Panc1 (cell line): ENCODE measurements around the gene AP3B2.

Experiments
- POLR2AphosphoS5 ChIP-seq: IDR thresholded peaks from 2 replicates; pipeline ENCODE4 v1.6.1; 2012; ENCODE audit warnings: mild to moderate bottlenecking, low read depth, low read length, moderate library complexity
- TCF7L2 ChIP-seq: IDR thresholded peaks from 2 replicates; pipeline ENCODE4 v1.6.1; 2011; ENCODE audit warnings: mild to moderate bottlenecking, low read depth, low read length, inconsistent platforms
- TF ChIP-seq, protein P1 (sequence below): fragments of 450-650 bp; IDR thresholded peaks from 2 replicates; pipeline ENCODE4 v1.5.1; 2017; ENCODE audit warnings: mild to moderate bottlenecking
- TF ChIP-seq, protein P2 (sequence below), 2 experiments: IDR thresholded peaks; 2 replicates each; pipeline ENCODE4 v1.6.1; 2011 to 2012; ENCODE audit warnings: low read depth in 2 of 2, control low read depth in 1 of 2, low read length in 1 of 2, mild to moderate bottlenecking in 1 of 2, moderate library complexity in 1 of 2; ENCODE audit not compliant: insufficient read depth in 1 of 2

DNA sequence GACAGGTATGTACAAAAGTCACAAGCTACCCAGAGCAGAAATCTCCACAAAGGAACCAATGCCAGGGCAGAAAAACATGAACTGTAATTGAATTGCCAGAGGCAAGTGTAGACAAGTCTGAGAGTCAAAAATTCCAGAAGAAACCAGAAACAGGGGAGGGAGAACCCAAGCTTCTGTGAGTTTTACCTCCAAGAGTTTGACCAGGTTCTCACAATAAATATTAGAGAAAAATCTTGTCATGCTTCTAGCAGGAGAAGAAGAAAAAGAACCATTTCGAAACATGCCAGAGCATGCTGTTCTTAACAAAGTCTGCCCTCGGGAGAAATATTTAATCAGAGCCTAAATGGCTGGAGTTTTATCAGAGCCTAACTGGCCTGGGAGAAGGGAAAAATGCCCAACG lies 32.5 kb upstream of the AP3B2 start:
- TF ChIP-seq, protein P1, sequence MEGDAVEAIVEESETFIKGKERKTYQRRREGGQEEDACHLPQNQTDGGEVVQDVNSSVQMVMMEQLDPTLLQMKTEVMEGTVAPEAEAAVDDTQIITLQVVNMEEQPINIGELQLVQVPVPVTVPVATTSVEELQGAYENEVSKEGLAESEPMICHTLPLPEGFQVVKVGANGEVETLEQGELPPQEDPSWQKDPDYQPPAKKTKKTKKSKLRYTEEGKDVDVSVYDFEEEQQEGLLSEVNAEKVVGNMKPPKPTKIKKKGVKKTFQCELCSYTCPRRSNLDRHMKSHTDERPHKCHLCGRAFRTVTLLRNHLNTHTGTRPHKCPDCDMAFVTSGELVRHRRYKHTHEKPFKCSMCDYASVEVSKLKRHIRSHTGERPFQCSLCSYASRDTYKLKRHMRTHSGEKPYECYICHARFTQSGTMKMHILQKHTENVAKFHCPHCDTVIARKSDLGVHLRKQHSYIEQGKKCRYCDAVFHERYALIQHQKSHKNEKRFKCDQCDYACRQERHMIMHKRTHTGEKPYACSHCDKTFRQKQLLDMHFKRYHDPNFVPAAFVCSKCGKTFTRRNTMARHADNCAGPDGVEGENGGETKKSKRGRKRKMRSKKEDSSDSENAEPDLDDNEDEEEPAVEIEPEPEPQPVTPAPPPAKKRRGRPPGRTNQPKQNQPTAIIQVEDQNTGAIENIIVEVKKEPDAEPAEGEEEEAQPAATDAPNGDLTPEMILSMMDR: no peak
- TF ChIP-seq, protein P2, sequence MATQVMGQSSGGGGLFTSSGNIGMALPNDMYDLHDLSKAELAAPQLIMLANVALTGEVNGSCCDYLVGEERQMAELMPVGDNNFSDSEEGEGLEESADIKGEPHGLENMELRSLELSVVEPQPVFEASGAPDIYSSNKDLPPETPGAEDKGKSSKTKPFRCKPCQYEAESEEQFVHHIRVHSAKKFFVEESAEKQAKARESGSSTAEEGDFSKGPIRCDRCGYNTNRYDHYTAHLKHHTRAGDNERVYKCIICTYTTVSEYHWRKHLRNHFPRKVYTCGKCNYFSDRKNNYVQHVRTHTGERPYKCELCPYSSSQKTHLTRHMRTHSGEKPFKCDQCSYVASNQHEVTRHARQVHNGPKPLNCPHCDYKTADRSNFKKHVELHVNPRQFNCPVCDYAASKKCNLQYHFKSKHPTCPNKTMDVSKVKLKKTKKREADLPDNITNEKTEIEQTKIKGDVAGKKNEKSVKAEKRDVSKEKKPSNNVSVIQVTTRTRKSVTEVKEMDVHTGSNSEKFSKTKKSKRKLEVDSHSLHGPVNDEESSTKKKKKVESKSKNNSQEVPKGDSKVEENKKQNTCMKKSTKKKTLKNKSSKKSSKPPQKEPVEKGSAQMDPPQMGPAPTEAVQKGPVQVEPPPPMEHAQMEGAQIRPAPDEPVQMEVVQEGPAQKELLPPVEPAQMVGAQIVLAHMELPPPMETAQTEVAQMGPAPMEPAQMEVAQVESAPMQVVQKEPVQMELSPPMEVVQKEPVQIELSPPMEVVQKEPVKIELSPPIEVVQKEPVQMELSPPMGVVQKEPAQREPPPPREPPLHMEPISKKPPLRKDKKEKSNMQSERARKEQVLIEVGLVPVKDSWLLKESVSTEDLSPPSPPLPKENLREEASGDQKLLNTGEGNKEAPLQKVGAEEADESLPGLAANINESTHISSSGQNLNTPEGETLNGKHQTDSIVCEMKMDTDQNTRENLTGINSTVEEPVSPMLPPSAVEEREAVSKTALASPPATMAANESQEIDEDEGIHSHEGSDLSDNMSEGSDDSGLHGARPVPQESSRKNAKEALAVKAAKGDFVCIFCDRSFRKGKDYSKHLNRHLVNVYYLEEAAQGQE (IDR thresholded peaks at IDR 0.05; ENCODE audit: insufficient read depth in 1 of 2, low read depth in 2 of 2, low read length in 1 of 2): no peak
- no peak for TF ChIP-seq TCF7L2
- TF ChIP-seq POLR2AphosphoS5: no peak
